Ecto neural progenitor cell (in vitro differentiated cells): ENCODE results near the gene FAM168A.

ENCODE experiments used
- DNase-seq: peaks from one replicate; pipeline ENCODE4 v3.0.0-alpha.2; 2018; ENCODE audit warnings: low spot score

Gene FAM168A

DNA sequence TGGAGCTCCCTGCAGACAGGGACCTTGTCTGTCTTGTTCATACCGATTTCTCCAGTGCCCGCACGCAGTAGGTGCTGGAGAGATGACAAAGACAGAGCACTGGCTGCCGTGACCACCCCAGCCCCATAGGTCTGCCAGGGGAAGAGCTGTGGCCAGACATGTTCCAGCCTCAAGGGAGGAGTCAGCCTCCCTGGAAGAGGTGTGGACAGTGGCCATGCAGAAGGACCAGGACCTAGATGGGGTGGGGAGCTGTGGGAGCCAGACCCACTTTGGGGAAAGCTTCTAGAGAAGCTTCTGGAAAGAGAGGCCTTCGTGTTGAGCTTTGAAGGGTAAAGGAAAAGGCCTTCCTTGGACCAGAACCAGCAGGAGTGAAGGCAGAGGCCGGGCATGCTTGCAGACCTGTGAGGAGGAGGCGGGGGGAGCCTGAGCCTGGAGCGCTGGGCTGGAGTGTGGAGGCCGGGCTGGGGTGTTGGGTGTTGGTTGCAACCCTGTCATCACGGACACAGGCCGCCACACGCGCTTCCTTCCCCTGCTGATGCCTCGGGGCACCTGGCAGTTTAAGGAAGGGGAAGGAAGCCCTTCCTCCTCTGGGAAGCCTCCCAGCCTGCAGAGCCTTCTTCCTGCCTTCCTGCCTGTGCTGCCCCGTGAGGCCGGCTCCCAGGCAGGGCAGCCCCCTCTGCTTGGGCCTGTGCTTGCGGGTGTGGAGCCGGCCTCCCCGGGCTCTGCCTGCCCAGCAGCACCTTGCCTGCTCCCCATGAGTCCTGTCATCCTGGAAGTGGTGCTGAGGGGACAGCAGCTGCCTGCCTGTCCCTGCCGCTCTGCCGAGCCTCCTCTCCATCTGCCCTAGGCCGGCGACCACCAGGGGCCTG is 209.4 kb downstream of the FAM168A start:
- DNase-seq, result no peak

GRCh38 chr11:73387594-73388264 is 210.2 kb downstream of the FAM168A start:
- DNase-seq, result peak; percentile 58

DNA sequence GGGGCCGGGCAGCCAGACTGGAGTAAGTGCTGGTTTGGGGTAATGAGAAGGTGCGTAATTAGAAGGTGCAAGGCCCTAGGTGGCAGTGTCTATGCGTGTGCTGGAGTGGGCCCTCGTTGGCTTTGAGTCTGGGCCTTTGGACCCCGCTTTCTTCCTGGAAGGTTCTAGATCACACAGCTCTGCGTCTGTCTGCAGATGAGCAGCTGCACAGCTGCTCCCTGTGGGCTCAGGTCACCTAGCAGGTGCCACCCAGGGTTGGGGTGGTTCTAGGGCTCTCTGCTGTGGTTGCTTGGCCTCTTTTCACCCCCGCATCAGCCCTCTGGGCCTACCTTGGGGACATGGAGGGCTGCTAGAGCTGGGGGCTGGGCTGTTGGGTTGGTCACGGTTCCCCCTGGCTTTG is 211.4 kb downstream of the FAM168A start:
- no peak for DNase-seq

DNA sequence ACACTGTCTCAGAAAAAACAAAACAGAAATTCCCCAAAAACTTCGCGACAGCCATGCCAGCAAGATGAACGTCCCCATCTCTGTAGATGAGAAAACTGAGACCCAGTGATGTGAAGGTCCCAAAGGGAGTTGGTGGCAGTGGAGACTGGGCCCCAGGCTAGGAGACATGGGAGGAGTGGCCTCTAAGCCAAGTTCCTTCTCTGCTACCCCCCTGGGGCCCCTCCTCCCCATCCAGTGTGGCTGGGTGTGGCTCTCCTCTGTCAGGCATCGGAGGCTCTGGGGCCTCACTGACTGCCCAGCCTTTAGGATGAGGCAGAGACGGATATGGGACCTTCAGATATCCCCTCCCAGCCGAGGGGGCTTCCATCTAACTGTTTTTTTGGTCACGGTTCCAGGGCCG is 211.9 kb downstream of the FAM168A start:
- no peak for DNase-seq

- no peak for DNase-seq
These were observed 212.8 kb downstream of the FAM168A start for GRCh38 chr11:73384872-73385689.

- no peak for DNase-seq
These were observed 213.4 kb downstream of the FAM168A start for GRCh38 chr11:73384531-73384871.

DNA sequence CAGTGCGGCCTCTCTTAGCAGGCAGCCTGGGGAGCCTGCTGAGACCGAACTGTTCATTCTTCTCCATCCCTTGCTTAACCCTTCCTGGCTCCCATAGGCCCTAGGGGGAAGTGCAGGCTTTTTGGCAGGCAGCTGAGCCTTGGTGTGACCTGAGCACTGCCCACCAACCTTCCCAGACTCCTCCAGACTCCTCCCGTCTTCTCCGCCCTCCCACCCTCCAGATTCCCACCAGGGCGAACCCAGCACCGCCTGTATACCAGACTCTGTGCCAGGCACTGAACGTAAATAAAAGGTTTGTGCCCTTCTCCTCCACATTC is 213.8 kb downstream of the FAM168A start:
- DNase-seq, result no peak

GRCh38 chr11:73383249-73384124 is 214.4 kb downstream of the FAM168A start:
- no peak for DNase-seq

DNA sequence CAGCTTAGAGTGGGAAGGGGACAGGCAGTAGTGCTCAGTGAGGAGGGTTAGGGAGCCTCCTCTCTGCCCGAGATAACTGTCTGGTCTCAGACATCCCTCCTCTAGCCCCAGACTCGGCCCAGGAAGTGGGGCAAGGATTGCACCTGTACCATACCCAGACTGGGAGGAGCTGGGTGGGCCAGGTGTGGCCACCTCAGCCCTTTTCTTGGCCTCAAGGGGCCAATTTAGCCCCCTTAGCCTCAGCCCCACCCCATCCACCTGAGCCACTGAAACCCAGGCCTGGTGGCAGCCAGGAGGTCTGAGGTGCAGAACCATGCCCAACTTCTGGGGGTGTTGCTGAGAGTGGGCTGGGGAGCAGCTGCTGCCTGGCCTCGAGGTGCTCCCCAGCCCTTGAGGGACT is 215.2 kb downstream of the FAM168A start:
- DNase-seq, result no peak

DNA sequence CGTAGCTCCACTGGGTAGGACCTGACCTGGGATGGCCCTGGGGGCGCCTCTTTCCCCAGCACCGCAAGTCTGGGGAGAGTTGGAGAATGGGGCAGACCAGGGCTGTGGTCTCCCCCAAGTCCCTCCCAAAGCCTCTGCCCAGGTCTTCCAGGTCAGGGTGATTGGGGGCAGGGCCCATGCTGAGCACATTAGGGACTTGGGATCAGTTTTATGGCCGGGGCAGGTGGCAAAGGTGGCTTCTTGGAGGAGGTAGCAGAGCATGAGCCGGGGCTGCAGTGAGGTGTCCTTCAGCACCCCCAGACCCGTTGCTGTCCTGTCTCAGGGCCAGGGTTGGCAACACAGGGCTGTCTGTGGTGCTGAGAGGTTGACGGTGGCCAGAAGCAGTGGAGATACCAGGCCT is 215.7 kb downstream of the FAM168A start:
- no peak for DNase-seq

GRCh38 chr11:73381589-73381988 is 216.3 kb downstream of the FAM168A start:
- no peak for DNase-seq

DNA sequence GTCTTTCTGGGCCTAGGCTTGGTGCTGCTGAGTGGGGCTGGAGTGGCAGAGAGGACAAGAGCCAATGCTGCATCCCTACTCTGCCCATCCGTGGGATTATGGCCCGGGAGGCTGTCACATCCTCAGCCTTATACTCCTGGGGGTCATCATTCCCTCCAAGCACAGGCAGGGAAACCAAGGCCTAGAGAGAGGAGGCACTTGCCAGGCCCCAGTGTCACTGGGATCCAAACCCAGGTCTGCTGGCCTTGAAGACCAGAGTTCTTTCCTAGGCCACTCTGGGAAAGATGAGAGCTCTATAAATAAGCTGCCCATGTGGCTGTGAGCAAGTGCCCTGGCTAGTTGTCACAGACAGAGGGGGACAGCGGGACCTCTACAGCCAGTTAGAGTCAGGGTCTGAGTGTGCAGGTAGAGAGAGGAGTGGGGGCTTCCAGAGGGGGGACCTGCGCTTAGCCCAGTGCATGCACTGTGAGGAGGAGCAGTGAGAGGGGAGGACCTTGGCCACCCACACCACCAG is 217.0 kb downstream of the FAM168A start:
- DNase-seq, result no peak

DNA sequence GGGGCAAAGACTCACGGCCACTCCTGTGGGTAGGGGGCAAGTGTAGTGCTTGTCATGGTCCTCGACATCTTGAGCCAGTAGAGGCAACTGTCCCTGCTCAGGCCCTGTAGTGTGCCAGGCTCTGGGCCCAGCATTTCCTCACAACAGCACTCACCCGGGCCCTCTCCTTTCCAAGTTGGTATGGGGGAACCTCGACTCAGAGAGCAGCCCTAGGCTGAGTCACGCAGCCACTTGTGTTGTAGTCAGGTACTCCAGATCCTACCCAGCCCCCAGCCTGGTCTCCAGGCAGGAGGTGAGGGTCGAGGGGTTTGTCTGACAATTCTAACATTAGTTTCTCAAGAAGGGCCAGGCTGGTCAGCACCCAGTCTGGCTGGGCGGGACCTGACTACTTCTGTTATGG is 217.6 kb downstream of the FAM168A start:
- no peak for DNase-seq

GRCh38 chr11:73379189-73379880 is 218.6 kb downstream of the FAM168A start:
- no peak for DNase-seq

- DNase-seq, result peak; percentile 71
These were observed 220.9 kb downstream of the FAM168A start for GRCh38 chr11:73376803-73377629.

DNA sequence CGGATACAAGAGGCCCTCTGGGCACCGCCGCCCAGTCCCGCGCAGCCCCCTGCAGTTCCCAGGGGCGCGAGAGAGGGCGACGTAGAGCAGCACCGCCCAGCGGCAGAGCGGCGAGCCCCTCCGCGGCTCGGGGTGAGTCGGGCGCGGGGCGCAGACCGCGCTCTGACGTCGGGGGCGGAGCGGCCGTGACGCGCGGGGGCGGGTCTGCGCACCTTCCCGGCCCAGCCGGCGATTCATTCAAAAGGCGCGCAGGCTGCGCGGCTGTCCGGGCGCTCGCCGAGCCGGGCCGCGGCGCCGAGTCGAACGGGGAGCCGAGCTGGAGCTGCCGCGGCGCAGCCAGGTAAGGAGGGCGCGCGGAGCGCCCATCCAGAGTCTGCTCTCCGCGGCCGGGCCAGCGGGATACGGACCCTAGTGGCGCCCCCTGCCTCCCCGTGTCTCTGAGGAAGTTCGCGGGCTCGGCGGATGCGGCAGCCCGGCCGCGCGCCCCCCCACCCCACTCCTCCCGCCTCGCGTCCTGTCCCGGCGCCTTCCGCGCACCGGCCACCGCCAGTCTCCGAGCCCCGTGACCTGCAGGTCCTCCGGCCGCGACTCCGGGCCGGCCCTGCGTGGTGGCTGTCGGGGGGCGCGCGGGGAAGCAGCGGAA is 221.6 kb downstream of the FAM168A start, which contains the start of gene RELT:
RELT (plus strand) TSS at position 240 of the 643 bp plus-strand sequence. CDS start 12,738 bp downstream, outside the sequence.
- DNase-seq, result peak; percentile 95

DNA sequence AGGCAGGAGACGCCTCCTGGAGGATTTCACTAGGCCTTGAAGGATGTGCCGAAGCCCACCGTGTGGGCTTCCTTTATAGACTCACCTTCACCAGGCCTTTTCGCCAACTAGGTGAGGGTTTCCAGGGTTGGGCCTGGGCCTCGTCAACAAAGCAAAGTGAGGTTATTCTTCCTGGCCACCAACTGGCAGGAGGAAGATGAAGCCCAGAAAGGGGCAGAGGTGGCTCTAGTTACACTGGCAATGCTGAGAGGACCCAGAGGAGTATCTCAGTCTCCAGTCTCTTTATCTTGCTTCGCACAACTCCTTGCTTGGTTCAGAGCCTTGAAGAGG is 222.1 kb downstream of the FAM168A start:
- DNase-seq, result no peak

DNA sequence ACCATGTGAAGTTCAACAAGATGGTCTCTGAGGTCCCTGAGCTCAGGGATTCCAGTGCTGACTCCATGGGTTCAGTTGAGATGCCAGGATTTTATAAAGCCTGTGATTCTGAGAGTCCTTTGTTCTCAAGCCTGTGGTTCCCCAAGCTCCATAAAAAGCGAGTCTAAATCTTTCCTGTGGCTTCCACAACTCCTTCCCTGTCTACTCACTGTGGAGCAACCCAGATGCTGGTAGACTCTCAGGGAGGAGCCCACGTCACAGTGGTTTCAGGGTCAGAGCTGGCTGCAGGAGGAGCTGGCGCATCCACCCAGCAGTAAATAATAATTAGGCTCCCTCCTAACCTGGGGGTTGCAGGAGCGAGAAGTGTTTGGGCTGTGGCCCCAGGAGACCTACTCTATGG is 223.8 kb downstream of the FAM168A start:
- DNase-seq, result no peak

- no peak for DNase-seq
These were observed 225.4 kb downstream of the FAM168A start for GRCh38 chr11:73372375-73372993.
